ENCODE results near the gene TMEM123.

TMEM123 gene

DNA sequence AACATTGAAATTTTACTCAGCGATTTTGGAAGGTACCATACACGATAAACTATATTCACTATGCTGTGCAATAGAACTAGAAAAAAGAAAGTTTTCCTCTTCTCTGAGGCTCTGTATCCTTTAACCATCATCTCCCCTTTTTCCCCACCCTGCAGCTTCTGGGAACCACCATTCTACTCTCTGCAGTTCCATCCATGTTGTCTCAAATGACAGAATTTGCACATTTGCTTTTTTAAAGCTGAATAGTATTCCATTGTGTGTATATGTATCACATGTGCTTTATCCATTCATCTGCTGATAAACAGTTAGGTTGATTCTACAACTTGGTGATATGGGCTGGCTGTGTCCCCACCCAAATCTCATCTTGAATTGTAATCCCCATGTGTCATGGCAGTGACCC lies 21.2 kb downstream of the TMEM123 start:
- H3K4me3 ChIP-seq (ENCODE audit: low read length) = no peak overlapping the region
- peaks cover 8% of the 10 kb centered on the region for H3K79me1 ChIP-seq (ENCODE audit: low read length)
- H3K4me1 ChIP-seq (ENCODE audit: control insufficient read depth, low read depth, low read length) = no peaks in the 10 kb centered on the region
- H2AK5ac ChIP-seq (ENCODE audit: low read length) = no peak overlapping the region
- H3K4ac ChIP-seq (ENCODE audit: low read depth, low read length) = no peak overlapping the region
- no peaks in the 10 kb centered on the region for H3K27me3 ChIP-seq (ENCODE audit: insufficient read depth, low read length, poor library complexity)
- no peak overlapping the region for H3K4me2 ChIP-seq (ENCODE audit: low read length)
- no peak for DNase-seq
- no peak overlapping the region for H3K56ac ChIP-seq (ENCODE audit: low read length)
- no peak overlapping the region for H3K18ac ChIP-seq (ENCODE audit: low read length)
- no peak overlapping the region for H2BK5ac ChIP-seq (ENCODE audit: low read length)
- H2BK15ac ChIP-seq (replicated peaks; ENCODE audit: low read depth) = no peak overlapping the region
- peaks cover 2% of the 10 kb centered on the region for H3K79me2 ChIP-seq (ENCODE audit: control insufficient read depth, insufficient read depth, low read length)
- no peak overlapping the region for H4K5ac ChIP-seq (ENCODE audit: low read length)
- WGBS (ENCODE audit: extremely low coverage, insufficient coverage, low lambda C conversion rate) = no CpG with 5 or more reads among the region's 2 CpGs
- no peak overlapping the region for H4K8ac ChIP-seq (ENCODE audit: low read depth, low read length)
- H3K9ac ChIP-seq (ENCODE audit: low read length) = no peak overlapping the region
- no peak overlapping the region for H2BK120ac ChIP-seq (ENCODE audit: low read depth, low read length)
- H3K27ac ChIP-seq (ENCODE audit: low read depth, low read length) = no peak overlapping the region
- H3K36me3 ChIP-seq (ENCODE audit: control insufficient read depth, insufficient read depth, low read length) = no peaks in the 10 kb centered on the region
- no peak overlapping the region for H3K23ac ChIP-seq (ENCODE audit: low read length)

DNA sequence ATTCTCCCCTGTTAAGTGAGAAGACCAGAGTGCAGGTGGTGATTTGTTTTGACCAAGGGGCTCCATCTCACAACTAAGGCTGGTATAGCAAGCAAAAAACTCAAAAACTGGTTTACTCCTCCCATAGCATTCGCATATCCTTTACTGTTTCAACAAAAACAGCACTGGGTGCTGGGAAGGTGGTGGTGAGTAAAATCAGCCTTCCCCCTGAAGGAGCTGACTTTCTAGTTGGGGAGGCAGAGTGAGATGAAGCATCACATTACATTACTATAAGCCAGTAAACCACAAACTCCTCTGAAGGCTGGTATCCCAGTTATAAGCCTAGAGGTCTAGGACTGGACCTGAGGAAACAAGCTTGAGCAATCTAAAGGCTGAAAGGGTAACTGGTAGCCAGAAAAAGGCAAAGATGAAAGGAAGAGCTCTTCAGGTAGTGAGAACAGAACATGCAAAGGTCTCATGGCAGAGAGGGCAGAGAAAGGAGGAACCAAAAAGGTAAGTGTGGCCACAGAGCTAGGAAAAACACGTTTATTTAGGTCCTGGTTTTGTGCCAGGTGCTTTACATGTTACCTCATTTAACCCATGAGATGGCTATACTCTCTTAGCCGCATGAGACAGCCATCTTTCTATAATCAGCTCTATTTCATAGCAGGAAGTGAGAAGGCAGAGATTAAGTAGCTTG lies 22.3 kb downstream of the TMEM123 start:
- no peak overlapping the region for H3K4me3 ChIP-seq (ENCODE audit: low read length)
- no peak overlapping the region for H2AK5ac ChIP-seq (ENCODE audit: low read length)

DNA sequence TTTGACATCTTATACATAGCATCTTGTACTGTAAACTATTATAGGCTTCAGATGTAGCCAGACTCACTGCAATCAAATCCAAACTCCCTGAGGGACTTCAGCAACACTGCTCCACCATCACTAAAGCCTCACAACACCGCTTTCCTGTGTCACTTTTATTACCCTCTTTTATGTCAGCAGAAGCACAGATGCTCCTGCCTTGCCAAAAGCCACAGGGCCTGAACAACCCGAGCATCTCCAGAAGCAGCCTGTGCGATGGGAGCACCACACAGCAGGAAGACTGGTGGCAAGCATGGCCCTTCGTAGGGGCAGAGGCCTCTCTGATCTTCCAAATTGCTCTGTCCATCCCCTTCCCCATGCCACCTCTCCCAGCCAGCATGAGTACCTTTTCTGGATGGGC lies 22.9 kb downstream of the TMEM123 start:
- H2BK15ac ChIP-seq (replicated peaks; ENCODE audit: low read depth) = no peak overlapping the region
- H3K27me3 ChIP-seq (ENCODE audit: insufficient read depth, low read length, poor library complexity) = no peaks in the 10 kb centered on the region
- no peak for DNase-seq
- no peak overlapping the region for H2AK5ac ChIP-seq (ENCODE audit: low read length)
- no peak overlapping the region for H3K56ac ChIP-seq (ENCODE audit: low read length)
- H3K23ac ChIP-seq (ENCODE audit: low read length) = no peak overlapping the region
- no peak overlapping the region for H4K8ac ChIP-seq (ENCODE audit: low read depth, low read length)
- no peak overlapping the region for H3K4me3 ChIP-seq (ENCODE audit: low read length)
- WGBS (ENCODE audit: extremely low coverage, insufficient coverage, low lambda C conversion rate) = no CpG with 5 or more reads among the region's 4 CpGs
- no peaks in the 10 kb centered on the region for H3K4me1 ChIP-seq (ENCODE audit: control insufficient read depth, low read depth, low read length)
- H4K5ac ChIP-seq (ENCODE audit: low read length) = no peak overlapping the region
- H3K18ac ChIP-seq (ENCODE audit: low read length) = no peak overlapping the region
- no peak overlapping the region for H2BK5ac ChIP-seq (ENCODE audit: low read length)
- H3K9ac ChIP-seq (ENCODE audit: low read length) = no peak overlapping the region
- no peaks in the 10 kb centered on the region for H3K36me3 ChIP-seq (ENCODE audit: control insufficient read depth, insufficient read depth, low read length)
- H3K79me1 ChIP-seq (ENCODE audit: low read length) = peaks cover 9% of the 10 kb centered on the region
- no peak overlapping the region for H3K4ac ChIP-seq (ENCODE audit: low read depth, low read length)
- H3K27ac ChIP-seq (ENCODE audit: low read depth, low read length) = no peak overlapping the region
- H3K4me2 ChIP-seq (ENCODE audit: low read length) = no peak overlapping the region
- H2BK120ac ChIP-seq (ENCODE audit: low read depth, low read length) = no peak overlapping the region
- peaks cover 2% of the 10 kb centered on the region for H3K79me2 ChIP-seq (ENCODE audit: control insufficient read depth, insufficient read depth, low read length)

More for the DNA sequence above, 22.3 kb downstream of the TMEM123 start:
- H3K23ac ChIP-seq (ENCODE audit: low read length) = no peak overlapping the region
- no peaks in the 10 kb centered on the region for H3K36me3 ChIP-seq (ENCODE audit: control insufficient read depth, insufficient read depth, low read length)
- H3K9ac ChIP-seq (ENCODE audit: low read length) = no peak overlapping the region
- no CpG with 5 or more reads among the region's 3 CpGs for WGBS (ENCODE audit: extremely low coverage, insufficient coverage, low lambda C conversion rate)
- no peak overlapping the region for H4K8ac ChIP-seq (ENCODE audit: low read depth, low read length)
- no peaks in the 10 kb centered on the region for H3K27me3 ChIP-seq (ENCODE audit: insufficient read depth, low read length, poor library complexity)
- peak overlapping the region; percentile 27 for H3K56ac ChIP-seq (ENCODE audit: low read length)
- H2BK5ac ChIP-seq (ENCODE audit: low read length) = no peak overlapping the region
- no peak overlapping the region for H2BK120ac ChIP-seq (ENCODE audit: low read depth, low read length)
- no peaks in the 10 kb centered on the region for H3K4me1 ChIP-seq (ENCODE audit: control insufficient read depth, low read depth, low read length)
- no peak overlapping the region for H3K18ac ChIP-seq (ENCODE audit: low read length)
- H3K4ac ChIP-seq (ENCODE audit: low read depth, low read length) = no peak overlapping the region
- no peak overlapping the region for H4K5ac ChIP-seq (ENCODE audit: low read length)
- H3K4me2 ChIP-seq (ENCODE audit: low read length) = no peak overlapping the region
- DNase-seq = no peak
- H2BK15ac ChIP-seq (replicated peaks; ENCODE audit: low read depth) = no peak overlapping the region
- peaks cover 2% of the 10 kb centered on the region for H3K79me2 ChIP-seq (ENCODE audit: control insufficient read depth, insufficient read depth, low read length)
- peaks cover 7% of the 10 kb centered on the region for H3K79me1 ChIP-seq (ENCODE audit: low read length)
- no peak overlapping the region for H3K27ac ChIP-seq (ENCODE audit: low read depth, low read length)

DNA sequence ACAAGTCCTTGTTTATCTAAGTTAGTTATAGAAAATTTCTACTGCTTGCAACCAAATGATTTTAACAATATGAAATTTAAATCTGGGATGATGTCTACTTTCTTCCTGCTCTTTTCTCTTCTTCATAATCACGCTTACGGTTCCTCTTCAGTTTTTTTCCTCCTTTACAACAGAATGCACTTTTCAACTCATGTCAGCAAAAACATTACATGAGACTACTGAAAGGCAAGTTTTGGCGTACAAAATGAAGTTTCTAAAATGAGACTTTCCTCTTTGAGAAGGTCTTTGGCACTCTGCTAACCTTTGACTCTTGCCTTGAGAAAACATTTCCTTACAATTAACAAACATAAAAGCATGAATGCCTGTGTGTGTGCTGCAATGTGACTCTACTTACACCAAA lies 23.3 kb downstream of the TMEM123 start:
- Histone ChIP-seq H3K23ac (ENCODE audit: low read length) (no peak overlapping the region), H4K8ac (ENCODE audit: low read depth, low read length) (no peak overlapping the region), H2BK120ac (ENCODE audit: low read depth, low read length) (no peak overlapping the region), H4K5ac (ENCODE audit: low read length) (no peak overlapping the region), H3K4me3 (ENCODE audit: low read length) (no peak overlapping the region), H2BK5ac (ENCODE audit: low read length) (no peak overlapping the region), H3K79me1 (ENCODE audit: low read length) (peaks cover 9% of the 10 kb centered on the region), H3K27ac (ENCODE audit: low read depth, low read length) (no peak overlapping the region), H3K18ac (ENCODE audit: low read length) (no peak overlapping the region), H2BK15ac (replicated peaks; ENCODE audit: low read depth) (no peak overlapping the region), H3K4me2 (ENCODE audit: low read length) (no peak overlapping the region), H3K27me3 (ENCODE audit: insufficient read depth, low read length, poor library complexity) (no peaks in the 10 kb centered on the region), H3K79me2 (ENCODE audit: control insufficient read depth, insufficient read depth, low read length) (peaks cover 2% of the 10 kb centered on the region), H3K56ac (ENCODE audit: low read length) (no peak overlapping the region), H3K4ac (ENCODE audit: low read depth, low read length) (no peak overlapping the region), H3K4me1 (ENCODE audit: control insufficient read depth, low read depth, low read length) (no peaks in the 10 kb centered on the region), H2AK5ac (ENCODE audit: low read length) (no peak overlapping the region), H3K9ac (ENCODE audit: low read length) (no peak overlapping the region), H3K36me3 (ENCODE audit: control insufficient read depth, insufficient read depth, low read length) (no peaks in the 10 kb centered on the region)
- WGBS (ENCODE audit: extremely low coverage, insufficient coverage, low lambda C conversion rate) = no CpG with 5 or more reads among the region's 3 CpGs
- no peak for DNase-seq

DNA sequence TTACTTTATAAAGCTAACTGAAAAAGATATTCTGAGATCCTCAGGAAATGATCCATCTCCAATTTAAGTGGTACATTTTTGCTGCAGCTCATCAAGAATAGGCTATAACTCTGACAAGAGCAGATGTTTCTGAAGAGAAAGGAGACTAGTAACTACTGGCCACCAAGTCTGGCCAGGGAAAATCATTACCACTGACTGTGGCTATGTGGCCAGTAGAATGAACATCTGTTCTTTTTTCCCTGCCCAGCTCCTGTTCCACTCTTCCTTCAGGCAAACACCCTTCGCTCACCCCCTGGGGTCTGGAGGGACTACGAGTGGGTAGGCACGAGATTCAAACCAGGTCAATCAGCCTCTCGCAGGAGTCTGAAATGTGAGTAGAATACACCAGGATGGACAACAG lies 23.9 kb downstream of the TMEM123 start:
- Histone ChIP-seq H3K18ac (ENCODE audit: low read length) (no peak overlapping the region), H3K9ac (ENCODE audit: low read length) (no peak overlapping the region), H3K56ac (ENCODE audit: low read length) (no peak overlapping the region), H4K8ac (ENCODE audit: low read depth, low read length) (no peak overlapping the region), H3K4me2 (ENCODE audit: low read length) (no peak overlapping the region), H3K36me3 (ENCODE audit: control insufficient read depth, insufficient read depth, low read length) (no peaks in the 10 kb centered on the region), H3K4me3 (ENCODE audit: low read length) (no peak overlapping the region), H2BK120ac (ENCODE audit: low read depth, low read length) (no peak overlapping the region), H2BK5ac (ENCODE audit: low read length) (no peak overlapping the region), H3K4me1 (ENCODE audit: control insufficient read depth, low read depth, low read length) (no peaks in the 10 kb centered on the region), H2BK15ac (replicated peaks; ENCODE audit: low read depth) (no peak overlapping the region), H3K23ac (ENCODE audit: low read length) (no peak overlapping the region), H4K5ac (ENCODE audit: low read length) (no peak overlapping the region), H2AK5ac (ENCODE audit: low read length) (no peak overlapping the region), H3K79me1 (ENCODE audit: low read length) (peaks cover 9% of the 10 kb centered on the region), H3K79me2 (ENCODE audit: control insufficient read depth, insufficient read depth, low read length) (peaks cover 2% of the 10 kb centered on the region), H3K27ac (ENCODE audit: low read depth, low read length) (no peak overlapping the region), H3K27me3 (ENCODE audit: insufficient read depth, low read length, poor library complexity) (no peaks in the 10 kb centered on the region), H3K4ac (ENCODE audit: low read depth, low read length) (no peak overlapping the region)
- no peak for DNase-seq
- no CpG with 5 or more reads among the region's 4 CpGs for WGBS (ENCODE audit: extremely low coverage, insufficient coverage, low lambda C conversion rate)

DNA sequence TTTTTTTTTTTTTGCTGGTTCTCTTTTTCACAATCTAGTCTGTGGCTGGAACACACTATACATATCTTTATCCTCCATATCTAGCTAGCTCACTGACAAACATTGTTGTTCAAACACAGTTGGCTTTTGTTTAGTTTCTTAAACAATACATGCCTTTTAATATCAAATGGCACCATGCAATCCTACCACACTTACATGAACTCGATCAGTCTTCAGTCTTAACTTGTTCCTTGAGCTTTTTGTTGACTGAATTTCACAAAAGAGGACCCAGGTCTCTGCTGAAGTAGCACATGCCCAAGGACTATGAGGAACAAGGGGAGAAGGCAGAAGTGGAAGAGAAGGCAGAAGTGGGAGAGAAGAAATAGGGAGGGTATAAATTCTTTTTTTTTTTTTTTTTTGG lies 25.5 kb downstream of the TMEM123 start:
- no peaks in the 10 kb centered on the region for H3K27me3 ChIP-seq (ENCODE audit: insufficient read depth, low read length, poor library complexity)
- DNase-seq = no peak
- H2BK120ac ChIP-seq (ENCODE audit: low read depth, low read length) = no peak overlapping the region
- H3K9ac ChIP-seq (ENCODE audit: low read length) = no peak overlapping the region
- WGBS (ENCODE audit: extremely low coverage, insufficient coverage, low lambda C conversion rate) = no CpG with 5 or more reads among the region's 1 CpG
- no peak overlapping the region for H4K5ac ChIP-seq (ENCODE audit: low read length)
- no peaks in the 10 kb centered on the region for H3K36me3 ChIP-seq (ENCODE audit: control insufficient read depth, insufficient read depth, low read length)
- no peak overlapping the region for H2AK5ac ChIP-seq (ENCODE audit: low read length)
- H3K4ac ChIP-seq (ENCODE audit: low read depth, low read length) = no peak overlapping the region
- H3K56ac ChIP-seq (ENCODE audit: low read length) = no peak overlapping the region
- H3K4me2 ChIP-seq (ENCODE audit: low read length) = no peak overlapping the region
- no peak overlapping the region for H2BK15ac ChIP-seq (replicated peaks; ENCODE audit: low read depth)
- H4K8ac ChIP-seq (ENCODE audit: low read depth, low read length) = no peak overlapping the region
- H3K23ac ChIP-seq (ENCODE audit: low read length) = no peak overlapping the region
- peaks cover 8% of the 10 kb centered on the region for H3K79me1 ChIP-seq (ENCODE audit: low read length)
- H3K18ac ChIP-seq (ENCODE audit: low read length) = no peak overlapping the region
- no peak overlapping the region for H3K4me3 ChIP-seq (ENCODE audit: low read length)
- peaks cover 2% of the 10 kb centered on the region for H3K79me2 ChIP-seq (ENCODE audit: control insufficient read depth, insufficient read depth, low read length)
- no peaks in the 10 kb centered on the region for H3K4me1 ChIP-seq (ENCODE audit: control insufficient read depth, low read depth, low read length)
- no peak overlapping the region for H2BK5ac ChIP-seq (ENCODE audit: low read length)
- no peak overlapping the region for H3K27ac ChIP-seq (ENCODE audit: low read depth, low read length)

All from mesendoderm (in vitro differentiated cells).